HCT116 (cell line): ENCODE results near the gene METTL22.

ENCODE experiments used
- CBX3 ChIP-seq: IDR thresholded peaks from 2 replicates; pipeline ENCODE4 v1.6.1; 2012; ENCODE audit warnings: low read depth
- EZH2 ChIP-seq: fragments of 200-600 bp; sonication (generic); IDR thresholded peaks from 2 replicates; pipeline ENCODE4 v1.6.1; 2017; ENCODE audit warnings: antibody characterized with exemption, mixed run types
- FOSL1 ChIP-seq: IDR thresholded peaks from 2 replicates; pipeline ENCODE4 v1.6.1; 2012; ENCODE audit warnings: low read depth
- POLR2A ChIP-seq: IDR thresholded peaks from 2 replicates; pipeline ENCODE4 v1.7.0; 2011; ENCODE audit warnings: borderline replicate concordance; ENCODE audit not compliant: insufficient read depth, insufficient read length; ENCODE audit errors: extremely low read depth
- POLR2AphosphoS5 ChIP-seq: IDR thresholded peaks from 2 replicates; pipeline ENCODE4 v1.6.1; 2011; ENCODE audit warnings: mild to moderate bottlenecking, low read depth, low read length, moderate library complexity
- YY1 ChIP-seq: IDR thresholded peaks from 2 replicates; pipeline ENCODE4 v1.6.1; 2011; ENCODE audit warnings: low read length, low read depth, moderate library complexity, mild to moderate bottlenecking; ENCODE audit not compliant: insufficient replicate concordance; ENCODE audit errors: extremely low read depth
- ZNF274 ChIP-seq: fragments of 200-500 bp; sonication (Bioruptor generic); IDR thresholded peaks from 2 replicates; pipeline ENCODE4 v1.6.1; 2014; ENCODE audit warnings: mild to moderate bottlenecking, low read depth, low read length, inconsistent platforms
- TF ChIP-seq, protein P1 (sequence below): IDR thresholded peaks from 2 replicates; pipeline ENCODE4 v1.6.1; 2012
- TF ChIP-seq, protein P2 (sequence below), 3 experiments: fragments of 200-600 bp in 1 of 3; sonication (generic) in 1 of 3; IDR thresholded peaks in 2 of 3; conservative IDR thresholded peaks in 1 of 3; 2 replicates each; pipeline ENCODE4 v1.5.1; 2012 to 2017; ENCODE audit warnings: low read depth in 2 of 3, low read length in 2 of 3, antibody characterized with exemption in 1 of 3, borderline replicate concordance in 1 of 3, control low read depth in 1 of 3, mild to moderate bottlenecking in 1 of 3, mixed read lengths in 1 of 3, mixed run types in 1 of 3, moderate library complexity in 1 of 3; ENCODE audit not compliant: insufficient read depth in 1 of 3
- TF ChIP-seq, protein P3 (sequence below): IDR thresholded peaks from 2 replicates; pipeline ENCODE4 v1.6.1; 2012; ENCODE audit warnings: low read depth

DNA sequence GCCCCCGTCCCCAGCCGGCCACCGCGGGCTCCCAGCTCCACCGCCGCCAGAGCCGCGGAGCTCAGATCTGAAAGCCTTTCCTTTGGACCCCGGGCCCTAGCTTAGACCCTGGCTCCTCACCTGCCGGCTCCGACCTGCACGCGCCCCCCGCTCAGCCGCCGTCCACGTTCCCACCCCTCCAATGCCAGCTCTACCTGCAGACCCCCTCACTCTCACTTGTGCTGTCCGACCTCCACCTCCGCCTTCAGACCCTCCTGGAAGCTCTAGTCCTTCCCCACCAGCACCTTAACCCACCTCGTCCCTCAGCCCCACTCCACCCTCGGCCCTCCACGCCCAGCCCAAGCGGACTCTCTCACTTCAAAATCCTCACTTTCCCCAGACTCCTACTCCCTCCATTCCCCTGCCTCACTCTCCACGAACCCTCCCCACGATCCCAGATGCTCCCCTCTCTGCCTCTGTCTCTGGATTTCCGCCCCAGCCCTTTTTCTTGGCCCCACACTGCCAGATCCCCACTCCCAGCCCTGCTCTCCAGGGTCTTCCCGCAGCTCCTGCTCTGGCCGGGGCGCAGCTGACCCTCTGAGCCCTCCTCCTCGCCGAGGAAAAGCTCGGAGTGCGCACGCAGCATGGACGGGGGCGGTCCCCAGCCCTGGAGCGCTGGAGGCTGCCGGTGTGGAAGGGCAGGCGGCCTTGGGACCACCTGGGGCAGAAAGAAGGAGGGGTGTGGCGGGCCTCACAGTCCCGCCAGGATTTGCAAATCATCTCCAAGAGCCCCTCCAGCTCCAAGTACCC, 31.4 kb upstream of the METTL22 start, which contains the start of gene TMEM114:
- no peak for TF ChIP-seq FOSL1
- TF ChIP-seq, protein P1, sequence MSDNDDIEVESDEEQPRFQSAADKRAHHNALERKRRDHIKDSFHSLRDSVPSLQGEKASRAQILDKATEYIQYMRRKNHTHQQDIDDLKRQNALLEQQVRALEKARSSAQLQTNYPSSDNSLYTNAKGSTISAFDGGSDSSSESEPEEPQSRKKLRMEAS, result no peak
- TF ChIP-seq, protein P2, sequence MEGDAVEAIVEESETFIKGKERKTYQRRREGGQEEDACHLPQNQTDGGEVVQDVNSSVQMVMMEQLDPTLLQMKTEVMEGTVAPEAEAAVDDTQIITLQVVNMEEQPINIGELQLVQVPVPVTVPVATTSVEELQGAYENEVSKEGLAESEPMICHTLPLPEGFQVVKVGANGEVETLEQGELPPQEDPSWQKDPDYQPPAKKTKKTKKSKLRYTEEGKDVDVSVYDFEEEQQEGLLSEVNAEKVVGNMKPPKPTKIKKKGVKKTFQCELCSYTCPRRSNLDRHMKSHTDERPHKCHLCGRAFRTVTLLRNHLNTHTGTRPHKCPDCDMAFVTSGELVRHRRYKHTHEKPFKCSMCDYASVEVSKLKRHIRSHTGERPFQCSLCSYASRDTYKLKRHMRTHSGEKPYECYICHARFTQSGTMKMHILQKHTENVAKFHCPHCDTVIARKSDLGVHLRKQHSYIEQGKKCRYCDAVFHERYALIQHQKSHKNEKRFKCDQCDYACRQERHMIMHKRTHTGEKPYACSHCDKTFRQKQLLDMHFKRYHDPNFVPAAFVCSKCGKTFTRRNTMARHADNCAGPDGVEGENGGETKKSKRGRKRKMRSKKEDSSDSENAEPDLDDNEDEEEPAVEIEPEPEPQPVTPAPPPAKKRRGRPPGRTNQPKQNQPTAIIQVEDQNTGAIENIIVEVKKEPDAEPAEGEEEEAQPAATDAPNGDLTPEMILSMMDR (IDR thresholded peaks at IDR 0.05 in 2 of 3, conservative IDR thresholded peaks at IDR 0.05 in 1 of 3; ENCODE audit: borderline replicate concordance in 1 of 3, insufficient read depth in 1 of 3, low read depth in 2 of 3, low read length in 2 of 3), result no peak
- TF ChIP-seq, protein P3, sequence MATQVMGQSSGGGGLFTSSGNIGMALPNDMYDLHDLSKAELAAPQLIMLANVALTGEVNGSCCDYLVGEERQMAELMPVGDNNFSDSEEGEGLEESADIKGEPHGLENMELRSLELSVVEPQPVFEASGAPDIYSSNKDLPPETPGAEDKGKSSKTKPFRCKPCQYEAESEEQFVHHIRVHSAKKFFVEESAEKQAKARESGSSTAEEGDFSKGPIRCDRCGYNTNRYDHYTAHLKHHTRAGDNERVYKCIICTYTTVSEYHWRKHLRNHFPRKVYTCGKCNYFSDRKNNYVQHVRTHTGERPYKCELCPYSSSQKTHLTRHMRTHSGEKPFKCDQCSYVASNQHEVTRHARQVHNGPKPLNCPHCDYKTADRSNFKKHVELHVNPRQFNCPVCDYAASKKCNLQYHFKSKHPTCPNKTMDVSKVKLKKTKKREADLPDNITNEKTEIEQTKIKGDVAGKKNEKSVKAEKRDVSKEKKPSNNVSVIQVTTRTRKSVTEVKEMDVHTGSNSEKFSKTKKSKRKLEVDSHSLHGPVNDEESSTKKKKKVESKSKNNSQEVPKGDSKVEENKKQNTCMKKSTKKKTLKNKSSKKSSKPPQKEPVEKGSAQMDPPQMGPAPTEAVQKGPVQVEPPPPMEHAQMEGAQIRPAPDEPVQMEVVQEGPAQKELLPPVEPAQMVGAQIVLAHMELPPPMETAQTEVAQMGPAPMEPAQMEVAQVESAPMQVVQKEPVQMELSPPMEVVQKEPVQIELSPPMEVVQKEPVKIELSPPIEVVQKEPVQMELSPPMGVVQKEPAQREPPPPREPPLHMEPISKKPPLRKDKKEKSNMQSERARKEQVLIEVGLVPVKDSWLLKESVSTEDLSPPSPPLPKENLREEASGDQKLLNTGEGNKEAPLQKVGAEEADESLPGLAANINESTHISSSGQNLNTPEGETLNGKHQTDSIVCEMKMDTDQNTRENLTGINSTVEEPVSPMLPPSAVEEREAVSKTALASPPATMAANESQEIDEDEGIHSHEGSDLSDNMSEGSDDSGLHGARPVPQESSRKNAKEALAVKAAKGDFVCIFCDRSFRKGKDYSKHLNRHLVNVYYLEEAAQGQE, result no peak
- no peak for TF ChIP-seq POLR2AphosphoS5
- TF ChIP-seq POLR2A, result no peak
- TF ChIP-seq CBX3, result no peak
- TF ChIP-seq EZH2, result no peak
- no peak for TF ChIP-seq YY1
- TF ChIP-seq ZNF274, result no peak
